HG03342 (cell line): ENCODE data around the gene VPS51.

Experiments used
- ATAC-seq: cut with Tn5 transposase; IDR thresholded peaks from one replicate; pipeline ENCODE4 v1.9.1; 2021; ENCODE audit warnings: mild to moderate bottlenecking, moderate library complexity; ENCODE audit not compliant: unreplicated experiment

Gene VPS51

DNA sequence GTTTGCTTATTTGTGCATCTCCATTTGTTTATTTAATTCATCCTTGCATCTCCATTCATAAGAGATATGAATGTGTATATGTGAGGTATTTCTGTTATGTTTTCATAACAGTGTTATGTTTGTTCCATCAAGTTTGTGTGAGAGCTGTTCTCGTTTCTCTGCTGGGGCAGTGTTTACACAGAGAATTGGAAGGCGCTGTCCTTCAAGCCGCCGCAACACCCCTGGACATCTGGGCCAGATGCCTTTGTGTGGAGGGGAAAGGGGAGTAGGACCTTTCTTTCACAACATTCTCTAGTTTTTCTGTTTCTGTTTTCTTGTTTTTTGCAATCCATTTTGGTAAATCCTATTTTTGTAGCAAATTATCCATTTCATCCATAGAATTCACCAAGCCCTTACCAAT is 8.6 kb downstream of the VPS51 start:
- no peak for ATAC-seq

GRCh38 chr11:65107078-65107477 is 11.1 kb downstream of the VPS51 start:
- no peak for ATAC-seq

DNA sequence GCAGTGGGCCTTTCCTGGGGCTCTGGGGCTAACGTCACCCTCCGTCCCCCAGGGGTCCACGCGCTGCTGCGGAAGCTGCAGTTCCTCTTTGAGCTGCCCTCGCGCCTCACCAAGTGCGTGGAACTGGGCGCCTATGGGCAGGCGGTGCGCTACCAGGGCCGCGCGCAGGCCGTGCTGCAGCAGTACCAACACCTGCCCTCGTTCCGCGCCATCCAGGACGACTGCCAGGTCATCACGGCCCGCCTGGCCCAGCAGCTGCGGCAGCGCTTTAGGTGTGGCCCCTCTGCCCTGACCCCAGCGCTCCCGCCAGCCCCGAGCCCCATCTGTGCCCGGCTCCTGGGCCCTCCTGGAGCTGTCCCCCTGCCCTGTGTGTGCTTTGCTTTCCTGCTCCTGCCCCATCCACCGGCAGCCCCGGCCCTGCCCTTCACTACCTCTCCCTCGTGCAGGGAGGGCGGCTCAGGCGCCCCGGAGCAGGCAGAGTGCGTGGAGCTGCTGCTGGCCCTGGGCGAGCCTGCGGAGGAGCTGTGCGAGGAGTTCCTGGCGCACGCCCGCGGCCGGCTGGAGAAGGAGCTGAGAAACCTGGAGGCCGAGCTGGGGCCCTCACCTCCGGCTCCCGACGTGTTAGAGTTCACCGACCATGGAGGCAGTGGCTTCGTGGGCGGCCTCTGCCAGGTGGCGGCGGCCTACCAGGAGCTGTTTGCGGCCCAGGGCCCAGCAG is 11.9 kb downstream of the VPS51 start:
- ATAC-seq = no peak

DNA sequence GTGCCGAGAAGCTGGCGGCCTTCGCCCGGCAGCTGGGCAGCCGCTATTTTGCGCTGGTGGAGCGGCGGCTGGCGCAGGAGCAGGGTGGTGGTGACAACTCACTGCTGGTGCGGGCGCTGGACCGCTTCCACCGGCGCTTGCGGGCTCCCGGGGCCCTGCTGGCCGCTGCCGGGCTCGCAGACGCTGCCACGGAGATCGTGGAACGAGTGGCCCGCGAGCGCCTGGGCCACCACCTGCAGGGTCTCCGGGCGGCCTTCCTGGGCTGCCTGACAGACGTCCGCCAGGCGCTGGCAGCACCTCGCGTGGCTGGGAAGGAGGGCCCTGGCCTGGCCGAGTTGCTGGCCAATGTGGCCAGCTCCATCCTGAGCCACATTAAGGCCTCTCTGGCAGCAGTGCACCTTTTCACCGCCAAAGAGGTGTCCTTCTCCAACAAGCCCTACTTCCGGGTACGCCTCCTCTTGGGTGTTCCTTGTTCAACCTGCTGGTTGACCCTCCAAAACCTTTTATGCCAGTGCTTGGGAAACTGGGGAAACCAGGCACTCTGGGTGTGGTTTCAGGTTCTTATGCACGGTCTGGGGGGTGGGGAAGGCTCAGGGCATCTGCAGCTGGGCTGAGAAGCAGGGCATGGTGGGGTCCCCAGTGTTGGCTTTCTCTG is 12.6 kb downstream of the VPS51 start:
- no peak for ATAC-seq

DNA sequence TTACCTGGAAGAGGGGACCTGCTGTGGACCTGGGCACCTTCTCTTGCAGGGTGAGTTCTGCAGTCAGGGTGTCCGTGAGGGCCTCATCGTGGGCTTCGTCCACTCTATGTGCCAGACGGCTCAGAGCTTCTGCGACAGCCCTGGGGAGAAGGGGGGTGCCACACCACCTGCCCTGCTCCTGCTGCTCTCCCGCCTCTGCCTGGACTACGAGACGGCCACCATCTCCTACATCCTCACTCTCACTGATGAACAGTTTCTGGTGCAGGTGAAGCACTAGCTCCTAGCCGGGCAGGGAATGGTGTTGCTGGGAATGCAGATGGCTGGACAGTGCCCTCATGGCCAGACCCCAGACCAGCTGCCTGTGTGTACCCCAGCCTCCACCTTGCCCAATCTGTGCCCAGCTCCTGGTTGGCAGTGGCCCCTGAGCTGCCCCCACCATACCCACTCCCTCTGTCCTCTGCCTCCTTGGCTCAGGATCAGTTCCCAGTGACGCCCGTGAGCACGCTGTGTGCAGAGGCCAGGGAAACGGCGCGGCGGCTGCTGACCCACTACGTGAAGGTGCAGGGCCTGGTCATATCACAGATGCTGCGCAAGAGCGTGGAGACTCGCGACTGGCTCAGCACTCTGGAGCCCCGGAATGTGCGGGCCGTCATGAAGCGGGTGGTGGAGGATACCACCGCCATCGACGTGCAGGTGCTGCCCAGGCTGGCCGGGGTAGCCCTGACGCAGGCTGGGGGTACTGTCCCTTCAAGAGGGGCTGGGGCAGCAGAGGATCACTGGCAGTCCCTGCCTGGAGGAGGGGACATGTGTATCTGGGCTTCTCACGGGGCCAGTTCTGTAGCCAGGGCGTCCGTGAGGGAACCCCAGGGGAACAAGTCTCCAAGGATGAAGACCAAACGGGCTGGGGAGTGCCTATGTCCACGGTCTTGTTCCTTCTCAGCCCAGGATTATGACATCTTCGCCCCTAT is 13.5 kb downstream of the VPS51 start:
- no peak for ATAC-seq

DNA sequence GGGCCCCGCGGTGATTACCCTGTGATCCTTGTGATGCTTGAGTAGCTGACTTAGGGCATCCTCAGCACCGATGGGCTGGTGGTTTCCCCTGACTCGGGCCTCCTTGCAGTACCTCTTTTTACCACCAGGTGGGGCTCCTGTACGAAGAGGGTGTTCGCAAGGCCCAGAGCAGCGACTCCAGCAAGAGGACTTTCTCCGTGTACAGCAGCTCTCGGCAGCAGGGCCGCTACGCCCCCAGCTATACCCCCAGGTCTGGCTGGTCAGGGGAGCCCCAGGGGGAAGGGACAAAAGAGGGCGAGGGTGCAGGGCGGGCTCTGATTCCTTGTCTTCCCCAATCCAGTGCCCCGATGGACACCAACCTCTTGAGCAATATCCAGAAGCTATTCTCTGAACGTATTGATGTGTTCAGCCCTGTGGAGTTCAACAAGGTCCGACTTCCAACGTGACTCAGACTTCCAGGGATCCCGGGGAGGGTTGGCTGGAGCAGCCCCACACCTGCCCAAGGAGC is 14.4 kb downstream of the VPS51 start:
- peak; percentile 32 for ATAC-seq

DNA sequence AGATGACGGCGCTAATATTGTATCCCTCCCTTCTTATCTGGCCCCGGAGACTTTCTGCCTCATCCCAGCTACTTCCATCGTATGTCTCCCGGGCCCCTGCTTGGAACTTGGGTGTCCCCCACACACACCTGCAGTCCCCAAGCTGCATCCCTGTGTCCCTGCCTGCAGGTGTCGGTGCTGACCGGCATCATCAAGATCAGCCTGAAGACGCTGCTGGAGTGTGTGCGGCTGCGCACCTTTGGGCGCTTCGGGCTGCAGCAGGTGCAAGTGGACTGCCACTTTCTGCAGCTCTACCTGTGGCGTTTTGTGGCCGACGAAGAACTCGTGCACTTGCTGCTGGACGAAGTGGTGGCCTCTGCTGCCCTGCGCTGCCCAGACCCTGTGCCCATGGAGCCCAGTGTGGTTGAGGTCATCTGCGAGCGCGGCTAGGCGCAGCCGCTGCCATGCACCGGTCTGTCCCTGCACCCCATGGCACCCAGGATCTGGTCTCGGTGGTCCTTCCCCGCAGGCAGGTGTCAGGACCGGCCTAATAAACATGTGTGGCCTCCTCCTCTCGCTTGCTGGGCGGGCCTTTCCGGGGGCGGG is 15.2 kb downstream of the VPS51 start:
- ATAC-seq = no peak

DNA sequence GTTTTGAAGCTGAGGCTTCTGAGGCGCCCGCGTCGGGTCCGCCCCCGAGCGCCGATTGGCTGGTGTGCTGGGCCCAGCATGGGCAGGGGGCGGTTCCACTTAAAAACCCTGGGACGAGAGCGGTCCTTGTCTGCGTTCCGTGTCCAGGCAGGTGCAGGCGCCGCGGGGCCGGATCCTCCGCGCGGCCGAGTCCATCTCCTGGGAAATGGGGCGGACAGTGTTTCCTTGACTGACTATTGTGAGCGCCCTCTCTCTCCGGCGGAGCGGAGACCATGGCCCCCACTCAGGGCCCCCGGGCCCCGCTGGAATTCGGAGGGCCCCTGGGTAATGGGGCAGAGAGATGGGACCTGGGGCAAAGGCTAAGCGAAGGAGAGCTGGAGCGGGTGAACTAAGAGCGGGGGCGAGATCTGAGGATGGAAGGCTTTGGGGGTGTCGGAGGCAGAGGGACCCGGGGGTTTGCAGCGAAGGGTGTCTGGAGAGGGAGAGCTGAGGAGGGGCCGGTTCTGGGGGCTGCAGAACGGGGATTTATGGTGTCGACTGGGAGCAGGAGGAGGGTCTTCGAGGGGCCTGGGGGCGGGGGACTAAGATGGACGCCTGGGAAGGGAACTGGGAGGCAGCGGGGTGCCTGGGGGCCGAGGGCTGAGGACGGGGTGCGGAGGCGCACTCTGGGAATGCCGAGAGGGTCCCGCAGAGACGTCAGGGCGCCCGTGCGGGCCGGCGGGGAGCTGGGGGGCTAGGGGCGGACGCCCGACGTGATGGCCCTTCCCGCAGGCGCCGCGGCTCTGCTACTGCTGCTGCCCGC is 15.9 kb downstream of the VPS51 start, which contains the start of gene TM7SF2:
TSS of gene TM7SF2 (plus strand) at position 129 of the 802 bp plus-strand sequence. CDS start at position 273, 144 bp downstream.
- ATAC-seq = peak; percentile 58

DNA sequence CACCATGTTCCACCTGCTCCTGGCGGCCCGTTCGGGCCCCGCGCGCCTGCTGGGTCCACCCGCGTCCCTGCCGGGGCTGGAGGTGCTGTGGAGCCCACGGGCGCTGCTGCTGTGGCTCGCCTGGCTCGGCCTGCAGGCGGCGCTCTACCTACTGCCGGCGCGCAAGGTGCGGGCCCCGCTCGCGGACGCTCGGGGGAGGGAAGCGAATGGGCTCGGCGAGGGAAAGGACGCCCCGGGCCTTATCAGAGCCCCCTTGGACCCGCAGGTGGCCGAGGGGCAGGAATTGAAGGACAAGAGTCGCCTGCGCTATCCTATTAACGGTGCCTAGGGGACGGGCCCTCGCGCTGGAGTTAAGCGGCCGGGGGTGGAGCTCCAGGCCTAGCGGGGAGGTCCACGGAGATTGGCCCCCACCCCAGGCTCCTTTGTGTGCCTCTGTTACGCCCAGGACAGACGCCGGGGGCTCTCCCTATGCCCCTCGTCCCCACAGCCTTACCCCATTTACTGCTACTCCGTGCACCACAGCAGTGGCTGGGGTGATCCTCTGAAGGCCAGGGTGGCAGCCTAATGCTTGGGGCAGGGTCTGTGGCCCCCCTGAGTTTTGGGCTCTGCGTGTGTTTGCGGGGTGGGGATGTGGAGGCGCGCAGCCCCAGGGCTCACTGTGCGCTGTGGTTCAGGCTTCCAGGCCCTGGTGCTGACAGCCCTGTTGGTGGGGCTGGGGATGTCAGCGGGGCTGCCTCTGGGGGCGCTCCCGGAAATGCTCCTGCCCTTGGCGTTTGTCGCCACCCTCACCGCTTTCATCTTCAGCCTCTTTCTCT is 16.7 kb downstream of the VPS51 start:
- ATAC-seq = no peak

DNA sequence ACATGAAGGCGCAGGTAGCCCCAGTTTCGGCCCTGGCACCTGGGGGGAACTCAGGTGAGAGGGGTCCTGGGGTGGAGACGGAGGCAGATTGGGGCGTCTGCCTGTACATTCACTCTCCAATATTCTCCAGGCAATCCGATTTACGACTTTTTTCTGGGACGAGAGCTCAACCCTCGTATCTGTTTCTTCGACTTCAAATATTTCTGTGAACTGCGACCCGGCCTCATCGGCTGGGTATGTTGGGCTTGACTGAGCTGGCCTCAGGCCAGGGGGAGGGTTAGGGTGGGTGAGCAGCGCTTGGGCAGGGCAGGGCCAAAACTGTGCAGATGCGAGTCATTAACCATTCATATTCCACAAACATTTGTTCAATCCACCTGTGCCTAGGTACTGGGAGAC is 17.3 kb downstream of the VPS51 start:
- no peak for ATAC-seq

GRCh38 chr11:65113839-65114238 is 17.8 kb downstream of the VPS51 start:
- ATAC-seq = no peak

GRCh38 chr11:65114538-65115171 is 18.6 kb downstream of the VPS51 start:
- ATAC-seq = no peak

- ATAC-seq = no peak
Observed at GRCh38 chr11:65115361-65116082, 19.5 kb downstream of the VPS51 start.

GRCh38 chr11:65116370-65117205 is 20.6 kb downstream of the VPS51 start:
- no peak for ATAC-seq

DNA sequence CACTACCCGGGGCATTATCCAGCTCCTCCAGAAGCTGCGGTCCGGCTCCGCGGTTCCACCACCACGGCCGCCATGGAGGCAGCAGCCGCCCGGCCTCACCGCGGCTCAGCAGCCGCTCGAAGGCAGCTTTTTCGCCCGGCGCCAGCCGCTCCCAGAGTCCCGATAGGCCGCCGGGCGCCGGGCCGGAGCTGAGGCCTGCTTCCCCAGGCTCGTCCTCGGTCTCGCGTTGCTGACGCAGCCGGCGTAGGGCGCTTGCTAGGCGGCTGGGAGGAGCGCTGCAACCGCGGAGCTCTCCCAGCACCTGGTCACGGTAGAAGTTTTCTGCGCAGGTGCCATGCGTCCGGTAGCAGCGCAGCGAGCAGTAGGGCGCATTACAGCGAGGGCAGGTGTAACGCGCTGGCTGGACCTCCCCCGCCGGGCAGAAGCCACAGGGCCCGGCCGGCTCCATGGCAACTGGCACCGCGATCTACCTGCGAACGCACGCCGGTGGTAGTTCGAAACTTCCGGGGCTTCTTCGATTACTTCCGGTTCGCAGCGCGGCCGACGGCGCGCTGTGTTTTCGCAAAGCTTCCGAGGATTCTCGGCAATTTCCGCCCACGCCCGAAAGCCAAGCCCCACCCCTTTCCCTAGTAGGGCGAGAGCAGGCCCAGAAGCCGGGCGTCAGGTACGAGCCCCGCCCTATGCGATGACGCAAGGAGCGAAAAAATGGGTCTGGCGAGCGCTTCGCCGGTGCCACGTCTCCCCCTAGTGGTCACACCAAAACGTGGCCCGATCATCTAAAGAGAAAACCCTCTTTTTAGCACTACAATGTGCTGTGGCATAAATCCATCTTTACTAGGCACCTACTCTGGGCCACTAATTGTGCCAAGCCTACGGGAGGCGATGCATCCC is 21.4 kb downstream of the VPS51 start, which contains the start of gene ZNHIT2:
TSS of gene ZNHIT2 (minus strand) at position 496 of the 891 bp plus-strand sequence. CDS start at position 448, 48 bp downstream.
- peak; percentile 54 for ATAC-seq
